Measurements from ENCODE around the gene GTF3C5. TPM values are rescaled to one million over a fixed set of nuclear protein-coding genes. Genes with fewer than 3 reads are reported as not detected.

The GTF3C5 gene
- 35.6 and 41.5 TPM in 2 replicates for total RNA-seq

GRCh38 chr9:133030317-133031129, at the start of gene GTF3C5:
Gene GTF3C5, plus strand, starts transcription at chr9:133030997. Its CDS starts 15 bp downstream, at chr9:133031012.

GRCh38 chr9:133061764-133062145, 31.0 kb downstream of the GTF3C5 start, which contains the start of gene CEL:
Gene CEL, plus strand, starts transcription at chr9:133061981. Its CDS starts 22 bp downstream, at chr9:133062003.

Other genes starting within 250 kb of the GTF3C5 start
- 0.82 and 5.4 TPM in 2 replicates for gene AK8, start 152.7 kb upstream of the GTF3C5 start, total RNA-seq
- 2.0 and 7.3 TPM in 2 replicates for gene SPACA9, start 152.1 kb upstream of the GTF3C5 start, total RNA-seq
- gene TSC1, start 86.4 kb upstream of the GTF3C5 start, total RNA-seq: 22.0 and 25.2 TPM in 2 replicates
- gene GFI1B, start 52.3 kb upstream of the GTF3C5 start, total RNA-seq: not detected in 2 replicates
- gene CEL, start 31.0 kb downstream of the GTF3C5 start, total RNA-seq: 0.26 and 0.70 TPM in 2 replicates
- 14.6 and 15.3 TPM in 2 replicates for gene RALGDS, start 90.2 kb downstream of the GTF3C5 start, total RNA-seq
- 3.2 and 7.4 TPM in 2 replicates for gene GBGT1, start 132.9 kb downstream of the GTF3C5 start, total RNA-seq
- gene OBP2B, start 178.3 kb downstream of the GTF3C5 start, total RNA-seq: not detected in 2 replicates
- gene ABO, start 244.2 kb downstream of the GTF3C5 start, total RNA-seq: not detected in 2 replicates